ENCODE measurements around the gene TIMP3.

DNA sequence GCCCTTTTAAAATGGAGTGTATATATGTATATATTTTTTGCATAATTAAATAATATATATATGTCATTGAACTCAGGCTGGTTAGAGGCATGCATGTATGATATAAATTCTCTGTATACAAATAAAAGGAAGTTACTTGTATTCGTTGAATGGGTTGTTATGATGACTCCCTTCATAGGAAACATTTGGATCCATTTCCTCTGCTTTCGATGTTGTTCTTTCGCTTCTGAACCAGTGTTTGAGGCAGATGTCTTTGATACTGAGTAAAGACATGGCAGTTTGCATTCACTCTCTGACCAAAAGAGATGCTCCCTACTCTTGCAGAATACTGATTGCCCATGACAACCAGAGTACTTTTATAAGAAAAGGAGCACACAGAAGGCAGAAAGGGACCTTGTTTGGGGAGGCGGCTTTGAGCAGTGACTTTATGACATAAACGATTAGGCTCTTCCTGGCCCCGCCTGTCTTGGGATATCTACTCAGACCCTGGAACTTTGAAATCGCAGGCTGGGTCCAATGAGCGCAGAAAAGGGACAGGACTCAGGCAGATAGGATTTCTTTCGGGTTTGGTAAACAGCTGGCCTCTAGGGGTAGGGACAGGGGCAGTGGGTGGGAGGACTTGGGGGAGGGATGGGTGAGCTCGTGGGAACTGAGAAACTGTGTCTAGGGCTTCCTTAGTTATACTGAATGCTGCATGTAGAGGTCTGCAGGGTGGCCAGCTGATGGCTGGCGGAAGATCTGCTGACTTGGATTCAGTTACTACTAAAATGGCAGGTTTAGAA, 23.2 kb downstream of the TIMP3 start:
- TF ChIP-seq, protein P1, sequence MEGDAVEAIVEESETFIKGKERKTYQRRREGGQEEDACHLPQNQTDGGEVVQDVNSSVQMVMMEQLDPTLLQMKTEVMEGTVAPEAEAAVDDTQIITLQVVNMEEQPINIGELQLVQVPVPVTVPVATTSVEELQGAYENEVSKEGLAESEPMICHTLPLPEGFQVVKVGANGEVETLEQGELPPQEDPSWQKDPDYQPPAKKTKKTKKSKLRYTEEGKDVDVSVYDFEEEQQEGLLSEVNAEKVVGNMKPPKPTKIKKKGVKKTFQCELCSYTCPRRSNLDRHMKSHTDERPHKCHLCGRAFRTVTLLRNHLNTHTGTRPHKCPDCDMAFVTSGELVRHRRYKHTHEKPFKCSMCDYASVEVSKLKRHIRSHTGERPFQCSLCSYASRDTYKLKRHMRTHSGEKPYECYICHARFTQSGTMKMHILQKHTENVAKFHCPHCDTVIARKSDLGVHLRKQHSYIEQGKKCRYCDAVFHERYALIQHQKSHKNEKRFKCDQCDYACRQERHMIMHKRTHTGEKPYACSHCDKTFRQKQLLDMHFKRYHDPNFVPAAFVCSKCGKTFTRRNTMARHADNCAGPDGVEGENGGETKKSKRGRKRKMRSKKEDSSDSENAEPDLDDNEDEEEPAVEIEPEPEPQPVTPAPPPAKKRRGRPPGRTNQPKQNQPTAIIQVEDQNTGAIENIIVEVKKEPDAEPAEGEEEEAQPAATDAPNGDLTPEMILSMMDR (IDR thresholded peaks at IDR 0.05), result no peak
- TF ChIP-seq EZH2 (IDR thresholded peaks at IDR 0.05; ENCODE audit: borderline replicate concordance, insufficient read depth, low read depth, low read length, poor library complexity, severe bottlenecking), result no peak

Measured in B cell (primary cell).